ENCODE measurements around the gene CFAP54. TPM values are rescaled to one million over a fixed set of nuclear protein-coding genes. Genes with fewer than 3 reads are reported as not detected.

Gene CFAP54
- total RNA-seq, 1 donor from 2014 or later: 0.64 TPM

GRCh38 chr12:96897421-96897820, 408.0 kb downstream of the CFAP54 start:
- ChIA-PET CTCF (no interaction called here), POLR2A (interaction anchor here (0.6 kb wide), 1 partner anchor 233 kb away, joined by 3 read pairs; no protein-coding TSS in a partner anchor)
- Mint-ChIP-seq H3K36me3 (ENCODE audit: low read depth) (no peaks in the 10 kb centered on the region), H3K4me1 (no peaks in the 10 kb centered on the region), H3K27me3 (peaks cover 4% of the 10 kb centered on the region), H3K4me3 (no peak overlapping the region), H3K9me3 (no peaks in the 10 kb centered on the region), H3K27ac (no peak overlapping the region)
- ATAC-seq (ENCODE audit: low read depth) (no peak), DNase-seq (no peak)
- intact Hi-C loops (cut with micrococcal nuclease): no loop called here
- TF ChIP-seq CTCF (IDR thresholded peaks at IDR 0.05): no peak

GRCh38 chr12:96901175-96901574, 411.8 kb downstream of the CFAP54 start:
- H3K27ac Mint-ChIP-seq: no peak overlapping the region
- H3K4me1 Mint-ChIP-seq: peaks cover 2% of the 10 kb centered on the region
- intact Hi-C loops (cut with micrococcal nuclease): loop anchor here (10.0 kb wide), 1 partner anchor 1686 kb away; the partner anchor contains the start of genes FGD6 and VEZT
- peaks cover 2% of the 10 kb centered on the region for H3K27me3 Mint-ChIP-seq
- TF ChIP-seq CTCF (IDR thresholded peaks at IDR 0.05): no peak
- POLR2A ChIA-PET: no interaction called here
- H3K4me3 Mint-ChIP-seq: no peak overlapping the region
- no peaks in the 10 kb centered on the region for H3K36me3 Mint-ChIP-seq (ENCODE audit: low read depth)
- CTCF ChIA-PET: no interaction called here
- DNase-seq: no peak
- no peak for ATAC-seq (ENCODE audit: low read depth)
- no peaks in the 10 kb centered on the region for H3K9me3 Mint-ChIP-seq

- CTCF ChIA-PET: no interaction called here
- Mint-ChIP-seq H3K9me3 (no peaks in the 10 kb centered on the region), H3K4me3 (no peak overlapping the region), H3K27ac (no peak overlapping the region), H3K4me1 (peaks cover 8% of the 10 kb centered on the region), H3K36me3 (ENCODE audit: low read depth) (peaks cover 5% of the 10 kb centered on the region), H3K27me3 (peaks cover 2% of the 10 kb centered on the region)
- intact Hi-C loops (cut with micrococcal nuclease): loop anchor here (1.0 to 10.0 kb wide), 2 partner anchors 83 to 1687 kb away; partner anchors contain the start of genes FGD6 and VEZT
- ATAC-seq (ENCODE audit: low read depth) (no peak), DNase-seq (no peak)
- TF ChIP-seq CTCF (IDR thresholded peaks at IDR 0.05): no peak
- POLR2A ChIA-PET: no interaction called here
These were observed 412.7 kb downstream of the CFAP54 start for GRCh38 chr12:96902076-96902475.

- CTCF ChIA-PET: no interaction called here
- peaks cover 11% of the 10 kb centered on the region for H3K36me3 Mint-ChIP-seq (ENCODE audit: low read depth)
- POLR2A ChIA-PET: no interaction called here
- H3K27ac Mint-ChIP-seq: peak overlapping the region; percentile 91
- peak overlapping the region; percentile 95 for H3K4me3 Mint-ChIP-seq
- intact Hi-C loops (cut with micrococcal nuclease): loop anchor here (2.0 to 10.0 kb wide), 8 partner anchors 324 to 1834 kb away; partner anchors contain the start of genes APAF1, FGD6, IKBIP and LTA4H
- TF ChIP-seq CTCF (IDR thresholded peaks at IDR 0.05): no peak
- ATAC-seq (ENCODE audit: low read depth) (no peak), DNase-seq (no peak)
- no peaks in the 10 kb centered on the region for H3K9me3 Mint-ChIP-seq
- peaks cover 38% of the 10 kb centered on the region for H3K4me1 Mint-ChIP-seq
- H3K27me3 Mint-ChIP-seq: peaks cover 2% of the 10 kb centered on the region
These were observed 417.1 kb downstream of the CFAP54 start for GRCh38 chr12:96906498-96906848.

GRCh38 chr12:96906849-96907670, 417.7 kb downstream of the CFAP54 start, which contains the start of gene NEDD1:
Gene NEDD1 (plus strand): TSS chr12:96907257. CDS start chr12:96909760, 2,503 bp downstream.
- intact Hi-C loops (cut with micrococcal nuclease): loop anchor here (2.0 to 10.0 kb wide), 8 partner anchors 325 to 1835 kb away; partner anchors contain the start of genes APAF1, FGD6, IKBIP and LTA4H
- DNase-seq: peak; percentile 85
- Mint-ChIP-seq H3K4me1 (peaks cover 41% of the 10 kb centered on the region), H3K4me3 (peak within 1 kb of the TSS; percentile 95), H3K9me3 (no peaks in the 10 kb centered on the region), H3K27me3 (peaks cover 2% of the 10 kb centered on the region), H3K36me3 (ENCODE audit: low read depth) (peaks cover 11% of the 10 kb centered on the region), H3K27ac (peak within 1 kb of the TSS; percentile 91)
- TF ChIP-seq CTCF (IDR thresholded peaks at IDR 0.05): no peak
- CTCF ChIA-PET: no interaction called here
- POLR2A ChIA-PET: no interaction called here
- ATAC-seq (ENCODE audit: low read depth): peak; percentile 85

All from activated B cell treated with CpG ODN at 0.5 μM for 24 hours (primary cell).